ENCODE data around the gene PSMC6.

Gene PSMC6

GRCh38 chr14:52703664-52704063, 3.3 kb upstream of the PSMC6 start (continued):
- TF ChIP-seq CREB5 (CRISPR knock-in tag; IDR thresholded peaks at IDR 0.05; ENCODE audit: low read depth) (no peak), ZNF70 (CRISPR knock-in tag; IDR thresholded peaks at IDR 0.05) (no peak), ZFP30 (CRISPR knock-in tag; IDR thresholded peaks at IDR 0.05) (no peak)

GRCh38 chr14:52706286-52706685, 714 bp upstream of the PSMC6 start:
- ATAC-seq: no peak
- TF ChIP-seq GLIS3 (CRISPR knock-in tag; IDR thresholded peaks at IDR 0.05) (no peak), ZNF8 (CRISPR knock-in tag; IDR thresholded peaks at IDR 0.05) (no peak), TCF4 (CRISPR knock-in tag; IDR thresholded peaks at IDR 0.05; ENCODE audit: borderline replicate concordance) (no peak), ESRRG (CRISPR knock-in tag; IDR thresholded peaks at IDR 0.05) (no peak), CREB5 (CRISPR knock-in tag; IDR thresholded peaks at IDR 0.05; ENCODE audit: low read depth) (no peak), SNAI2 (CRISPR knock-in tag; IDR thresholded peaks at IDR 0.05) (no peak), ZFP3 (CRISPR knock-in tag; IDR thresholded peaks at IDR 0.05) (no peak)

GRCh38 chr14:52711666-52712065, 4.7 kb downstream of the PSMC6 start:
- ATAC-seq: no peak

More at GRCh38 chr14:52711666-52712065, 4.7 kb downstream of the PSMC6 start:
- TF ChIP-seq CREB5 (CRISPR knock-in tag; IDR thresholded peaks at IDR 0.05; ENCODE audit: low read depth) (no peak), ZC3H10 (CRISPR knock-in tag; IDR thresholded peaks at IDR 0.05) (no peak), PPARA (CRISPR knock-in tag; IDR thresholded peaks at IDR 0.05; ENCODE audit: borderline replicate concordance) (no peak), OSR1 (CRISPR knock-in tag; IDR thresholded peaks at IDR 0.05) (no peak), ZNF565 (CRISPR knock-in tag; conservative IDR thresholded peaks at IDR 0.05; ENCODE audit: low read depth) (no peak), TSHZ2 (CRISPR knock-in tag; IDR thresholded peaks at IDR 0.05) (no peak), ARNTL (CRISPR knock-in tag; IDR thresholded peaks at IDR 0.05; ENCODE audit: borderline replicate concordance, low read depth) (no peak), BACH2 (CRISPR knock-in tag; IDR thresholded peaks at IDR 0.05; ENCODE audit: borderline replicate concordance) (no peak), PATZ1 (CRISPR knock-in tag; IDR thresholded peaks at IDR 0.05; ENCODE audit: borderline replicate concordance) (no peak), POU6F1 (CRISPR knock-in tag; IDR thresholded peaks at IDR 0.05; ENCODE audit: borderline replicate concordance, low read depth) (no peak), CSDC2 (CRISPR knock-in tag; IDR thresholded peaks at IDR 0.05) (no peak), RARB (CRISPR knock-in tag; IDR thresholded peaks at IDR 0.05) (no peak), TCF4 (CRISPR knock-in tag; IDR thresholded peaks at IDR 0.05; ENCODE audit: borderline replicate concordance) (no peak), ZNF8 (CRISPR knock-in tag; IDR thresholded peaks at IDR 0.05) (no peak), GLIS3 (CRISPR knock-in tag; IDR thresholded peaks at IDR 0.05) (no peak)
